ENCODE results near the gene PDZD2.
"Not testable (repeated sequence)": the region's sequence is repeated elsewhere in the genome, so short reads cannot be mapped to it uniquely, and the experiment has no call there.

The PDZD2 gene

DNA sequence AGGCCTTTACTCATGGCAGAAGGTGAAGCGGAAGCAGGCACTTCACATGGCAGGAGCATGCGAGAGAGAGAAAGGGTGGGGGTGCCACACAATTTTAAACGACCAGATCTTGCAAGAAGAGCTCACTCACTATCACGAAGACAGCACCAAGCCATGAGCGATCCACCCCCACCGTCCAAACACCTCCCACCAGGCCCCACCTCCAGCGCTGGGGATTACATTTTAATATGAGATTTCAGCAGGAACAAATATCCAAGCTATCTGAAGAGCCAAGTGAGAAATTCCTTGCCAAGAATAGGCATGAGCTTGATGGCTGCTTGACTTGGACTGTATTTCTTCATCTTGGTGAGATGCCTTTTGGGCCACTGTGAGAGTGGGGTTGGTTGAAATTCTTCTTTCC, 88.0 kb downstream of the PDZD2 start:
- Histone ChIP-seq H3K27ac (ENCODE audit: poor library complexity, severe bottlenecking) (no peak overlapping the region), H3K27me3 (ENCODE audit: insufficient read depth, poor library complexity, severe bottlenecking) (no peaks in the 10 kb centered on the region), H3K9me3 (ENCODE audit: severe bottlenecking) (no peaks in the 10 kb centered on the region), H3K4me1 (ENCODE audit: insufficient read depth, poor library complexity, severe bottlenecking) (no peaks in the 10 kb centered on the region), H3K4me3 (ENCODE audit: severe bottlenecking) (no peak overlapping the region), H3K36me3 (ENCODE audit: low read depth) (no peaks in the 10 kb centered on the region)
- DNase-seq (ENCODE audit: low spot score), result no peak
- ATAC-seq (ENCODE audit: low read depth), result no peak
- TF ChIP-seq, protein P1, sequence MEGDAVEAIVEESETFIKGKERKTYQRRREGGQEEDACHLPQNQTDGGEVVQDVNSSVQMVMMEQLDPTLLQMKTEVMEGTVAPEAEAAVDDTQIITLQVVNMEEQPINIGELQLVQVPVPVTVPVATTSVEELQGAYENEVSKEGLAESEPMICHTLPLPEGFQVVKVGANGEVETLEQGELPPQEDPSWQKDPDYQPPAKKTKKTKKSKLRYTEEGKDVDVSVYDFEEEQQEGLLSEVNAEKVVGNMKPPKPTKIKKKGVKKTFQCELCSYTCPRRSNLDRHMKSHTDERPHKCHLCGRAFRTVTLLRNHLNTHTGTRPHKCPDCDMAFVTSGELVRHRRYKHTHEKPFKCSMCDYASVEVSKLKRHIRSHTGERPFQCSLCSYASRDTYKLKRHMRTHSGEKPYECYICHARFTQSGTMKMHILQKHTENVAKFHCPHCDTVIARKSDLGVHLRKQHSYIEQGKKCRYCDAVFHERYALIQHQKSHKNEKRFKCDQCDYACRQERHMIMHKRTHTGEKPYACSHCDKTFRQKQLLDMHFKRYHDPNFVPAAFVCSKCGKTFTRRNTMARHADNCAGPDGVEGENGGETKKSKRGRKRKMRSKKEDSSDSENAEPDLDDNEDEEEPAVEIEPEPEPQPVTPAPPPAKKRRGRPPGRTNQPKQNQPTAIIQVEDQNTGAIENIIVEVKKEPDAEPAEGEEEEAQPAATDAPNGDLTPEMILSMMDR (IDR thresholded peaks at IDR 0.05; ENCODE audit: poor library complexity, severe bottlenecking), result no peak

DNA sequence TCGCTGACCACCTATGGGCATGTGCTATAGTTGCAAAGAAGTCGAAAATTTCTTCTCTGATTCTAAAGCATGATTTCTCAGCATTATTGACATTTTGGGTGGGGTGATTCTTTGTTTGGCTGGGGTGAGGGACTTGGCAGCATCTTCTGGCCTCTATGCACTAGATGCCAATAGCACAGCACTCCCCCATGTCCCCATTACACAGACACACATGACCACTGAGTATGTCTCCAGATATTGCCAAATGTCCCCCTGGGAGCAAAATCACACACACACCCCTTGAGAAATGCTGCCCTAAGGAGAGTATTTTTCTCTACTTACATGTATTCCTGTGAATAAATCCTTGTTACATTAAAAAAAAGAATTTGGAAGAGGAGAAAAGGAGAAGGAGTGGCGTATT, 89.1 kb downstream of the PDZD2 start:
- H3K4me3 ChIP-seq (ENCODE audit: severe bottlenecking), result no peak overlapping the region
- TF ChIP-seq, protein P1 (IDR thresholded peaks at IDR 0.05; ENCODE audit: poor library complexity, severe bottlenecking), result no peak
- H3K36me3 ChIP-seq (ENCODE audit: low read depth), result no peaks in the 10 kb centered on the region
- H3K27me3 ChIP-seq (ENCODE audit: insufficient read depth, poor library complexity, severe bottlenecking), result no peaks in the 10 kb centered on the region
- no peaks in the 10 kb centered on the region for H3K9me3 ChIP-seq (ENCODE audit: severe bottlenecking)
- ATAC-seq (ENCODE audit: low read depth) (no peak), DNase-seq (ENCODE audit: low spot score) (no peak)
- H3K27ac ChIP-seq (ENCODE audit: poor library complexity, severe bottlenecking), result no peak overlapping the region
- H3K4me1 ChIP-seq (ENCODE audit: insufficient read depth, poor library complexity, severe bottlenecking), result no peaks in the 10 kb centered on the region

DNA sequence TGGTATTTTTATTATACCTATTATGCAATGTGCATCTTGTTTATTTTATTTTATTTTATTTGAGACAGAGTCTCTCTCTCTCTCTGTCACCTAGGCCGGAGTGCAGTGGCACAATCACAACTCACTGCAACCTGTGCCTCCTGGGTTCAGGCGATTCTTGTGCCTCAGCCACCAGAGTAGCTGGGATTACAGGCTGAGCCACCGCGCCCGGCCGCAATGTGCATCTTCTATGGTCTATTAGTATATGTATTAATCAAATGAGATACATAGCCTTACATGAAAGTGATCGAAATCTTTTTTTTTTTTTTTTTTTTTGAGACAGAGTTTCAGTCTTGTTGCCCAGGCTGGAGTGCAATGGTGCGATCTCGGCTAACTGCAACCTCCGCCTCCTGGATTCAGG, 89.9 kb downstream of the PDZD2 start:
- H3K9me3 ChIP-seq (ENCODE audit: severe bottlenecking); H3K27ac ChIP-seq (ENCODE audit: poor library complexity, severe bottlenecking); H3K36me3 ChIP-seq (ENCODE audit: low read depth); H3K27me3 ChIP-seq (ENCODE audit: insufficient read depth, poor library complexity, severe bottlenecking); H3K4me3 ChIP-seq (ENCODE audit: severe bottlenecking); H3K4me1 ChIP-seq (ENCODE audit: insufficient read depth, poor library complexity, severe bottlenecking); DNase-seq (ENCODE audit: low spot score); ATAC-seq (ENCODE audit: low read depth): not testable (repeated sequence)

DNA sequence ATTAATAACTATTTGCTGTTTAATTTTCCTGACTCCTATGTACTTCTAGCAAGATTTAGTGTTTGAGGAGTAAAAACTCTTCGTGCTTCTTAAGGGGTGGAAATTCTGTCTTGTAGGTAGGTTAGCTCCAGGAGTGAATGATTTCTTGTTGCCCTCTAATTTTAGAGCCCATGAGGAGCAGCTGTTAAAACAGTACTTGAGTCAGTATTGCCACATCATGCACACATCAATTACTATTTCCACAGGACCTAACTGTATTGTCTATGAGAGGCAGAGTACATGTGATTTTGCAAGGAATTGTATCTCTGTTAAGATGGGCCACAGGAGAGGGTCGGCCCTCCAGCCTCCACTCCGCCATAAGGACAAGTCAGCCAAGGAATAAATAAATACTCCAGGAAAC, 91.2 kb downstream of the PDZD2 start:
- Histone ChIP-seq H3K27me3 (ENCODE audit: insufficient read depth, poor library complexity, severe bottlenecking) (no peaks in the 10 kb centered on the region), H3K4me3 (ENCODE audit: severe bottlenecking) (no peak overlapping the region), H3K27ac (ENCODE audit: poor library complexity, severe bottlenecking) (no peak overlapping the region), H3K9me3 (ENCODE audit: severe bottlenecking) (no peaks in the 10 kb centered on the region), H3K36me3 (ENCODE audit: low read depth) (no peaks in the 10 kb centered on the region), H3K4me1 (ENCODE audit: insufficient read depth, poor library complexity, severe bottlenecking) (no peaks in the 10 kb centered on the region)
- DNase-seq (ENCODE audit: low spot score) (no peak), ATAC-seq (ENCODE audit: low read depth) (no peak)
- TF ChIP-seq, protein P1 (IDR thresholded peaks at IDR 0.05; ENCODE audit: poor library complexity, severe bottlenecking), result no peak

DNA sequence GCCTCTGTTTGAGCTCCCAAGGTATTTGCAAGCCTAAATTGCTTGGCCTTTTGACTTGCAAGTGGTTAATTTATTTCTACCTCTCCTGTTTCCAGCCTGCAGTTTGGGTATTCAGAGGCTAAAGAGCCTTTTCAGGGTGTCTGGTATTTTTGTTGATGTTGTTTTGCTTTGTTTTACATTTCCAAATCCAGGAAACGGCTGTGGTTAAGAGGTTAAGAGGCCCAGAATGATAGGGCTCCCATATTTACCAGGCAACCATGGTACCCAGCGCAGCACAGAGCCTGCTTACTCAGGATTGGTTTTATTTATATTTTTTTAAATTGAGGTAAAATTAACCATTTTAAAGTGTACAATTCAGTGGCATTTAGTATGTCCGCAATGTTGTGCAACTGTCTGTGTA, 92.1 kb downstream of the PDZD2 start:
- Histone ChIP-seq H3K36me3 (ENCODE audit: low read depth) (no peaks in the 10 kb centered on the region), H3K9me3 (ENCODE audit: severe bottlenecking) (no peaks in the 10 kb centered on the region), H3K27ac (ENCODE audit: poor library complexity, severe bottlenecking) (no peak overlapping the region), H3K4me3 (ENCODE audit: severe bottlenecking) (no peak overlapping the region), H3K4me1 (ENCODE audit: insufficient read depth, poor library complexity, severe bottlenecking) (no peaks in the 10 kb centered on the region), H3K27me3 (ENCODE audit: insufficient read depth, poor library complexity, severe bottlenecking) (no peaks in the 10 kb centered on the region)
- TF ChIP-seq, protein P1 (IDR thresholded peaks at IDR 0.05; ENCODE audit: poor library complexity, severe bottlenecking), result no peak
- ATAC-seq (ENCODE audit: low read depth), result no peak
- no peak for DNase-seq (ENCODE audit: low spot score)

Measured in RWPE2 (cell line).